ENCODE measurements around the gene N4BP2L2.
A peak's percentile ranks its signal among the peaks of the same experiment; 100 is the strongest.

N4BP2L2 gene

GRCh38 chr13:32425158-32425557 lies 113.4 kb downstream of the N4BP2L2 start:
- DNase-seq (ENCODE audit: low spot score): no peak

GRCh38 chr13:32423592-32423991 lies 115.0 kb downstream of the N4BP2L2 start:
- no peak for DNase-seq (ENCODE audit: low spot score)

GRCh38 chr13:32419862-32420261 lies 118.7 kb downstream of the N4BP2L2 start:
- no peak for DNase-seq (ENCODE audit: low spot score)

DNA sequence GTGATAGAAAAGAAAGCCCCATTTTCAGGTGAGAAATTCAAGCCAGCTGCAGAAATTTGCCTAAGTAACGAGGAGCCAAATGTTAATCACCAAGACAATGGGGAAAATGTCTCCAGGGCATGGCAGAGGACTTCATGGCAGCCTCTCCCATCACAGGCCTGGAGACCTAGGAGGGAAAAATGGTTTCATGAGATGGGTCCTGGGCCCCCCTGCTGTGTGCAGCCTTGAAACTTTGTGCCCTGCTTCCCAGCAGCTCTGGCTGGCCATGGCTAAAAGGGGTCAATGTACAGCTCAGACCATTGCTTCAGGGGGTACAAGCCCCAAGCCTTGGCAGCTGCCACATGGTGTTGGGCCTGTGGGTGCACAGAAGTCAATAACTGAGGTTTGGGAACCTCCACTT lies 120.6 kb downstream of the N4BP2L2 start:
- no peak for DNase-seq (ENCODE audit: low spot score)

- DNase-seq (ENCODE audit: low spot score): peak; percentile 21
These were observed 123.6 kb downstream of the N4BP2L2 start for GRCh38 chr13:32415019-32415418.

- no peak for DNase-seq (ENCODE audit: low spot score)
These were observed 124.0 kb downstream of the N4BP2L2 start for GRCh38 chr13:32414580-32414979.

GRCh38 chr13:32413284-32413683 lies 125.3 kb downstream of the N4BP2L2 start:
- no peak for DNase-seq (ENCODE audit: low spot score)

GRCh38 chr13:32409561-32410421 lies 128.8 kb downstream of the N4BP2L2 start:
- DNase-seq (ENCODE audit: low spot score): no peak

GRCh38 chr13:32409001-32409313 lies 129.6 kb downstream of the N4BP2L2 start:
- no peak for DNase-seq (ENCODE audit: low spot score)

DNA sequence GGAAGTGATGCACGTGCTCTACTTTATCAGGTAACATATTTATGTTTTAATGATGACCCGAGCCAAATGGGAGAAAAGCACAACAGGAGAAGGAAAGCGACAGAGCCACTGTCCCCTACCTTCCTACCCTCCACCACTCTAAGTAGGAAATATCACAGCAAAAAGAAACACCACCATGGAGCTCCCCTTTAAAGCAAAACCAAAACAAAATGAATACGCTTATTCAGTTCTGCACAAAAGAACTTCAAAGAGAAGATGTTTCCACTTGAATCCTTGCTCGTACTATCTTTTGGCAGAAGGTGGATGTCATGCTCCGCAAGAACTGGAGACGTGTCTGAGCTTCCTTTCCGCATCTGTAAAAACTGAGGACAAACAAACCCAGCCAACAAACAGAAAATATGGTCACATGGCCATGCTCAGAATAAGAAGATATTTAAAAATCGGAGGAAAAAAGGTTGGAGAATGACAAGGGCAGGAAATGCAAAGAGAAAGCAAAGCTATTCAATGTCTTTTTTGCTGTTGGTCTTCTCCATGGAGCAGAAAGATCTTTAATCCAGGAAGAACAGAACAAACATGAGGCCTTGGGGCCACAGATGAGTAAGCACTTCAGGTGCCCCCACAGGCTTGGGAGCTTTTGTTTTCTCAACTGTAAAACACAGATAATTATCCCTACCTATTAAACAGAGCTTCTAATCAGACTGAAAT lies 130.1 kb downstream of the N4BP2L2 start:
- no peak for DNase-seq (ENCODE audit: low spot score)

DNA sequence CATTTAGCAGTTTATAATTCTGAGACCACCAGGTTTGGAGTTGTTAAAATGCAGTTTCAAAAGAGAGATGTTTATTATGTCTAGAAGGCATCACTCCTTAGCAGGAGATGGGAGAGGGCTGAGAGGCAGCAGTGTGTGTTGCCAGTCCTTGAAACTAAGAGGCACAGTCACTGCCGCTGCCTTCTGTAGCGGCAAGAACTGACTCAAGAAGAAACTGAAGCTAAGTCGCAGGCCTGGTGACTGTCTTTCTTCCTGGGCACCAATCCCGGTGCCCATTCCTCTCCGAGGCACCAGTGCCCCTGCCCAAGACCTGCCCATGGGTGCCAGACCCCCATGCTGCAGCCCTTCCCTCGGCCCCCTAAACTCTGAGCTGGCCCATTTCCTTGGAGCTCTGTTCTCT lies 130.7 kb downstream of the N4BP2L2 start:
- peak; percentile 50 for DNase-seq (ENCODE audit: low spot score)

GRCh38 chr13:32403108-32403507 lies 135.5 kb downstream of the N4BP2L2 start:
- DNase-seq (ENCODE audit: low spot score): no peak

GRCh38 chr13:32391101-32391619 lies 147.4 kb downstream of the N4BP2L2 start:
- no peak for DNase-seq (ENCODE audit: low spot score)

DNA sequence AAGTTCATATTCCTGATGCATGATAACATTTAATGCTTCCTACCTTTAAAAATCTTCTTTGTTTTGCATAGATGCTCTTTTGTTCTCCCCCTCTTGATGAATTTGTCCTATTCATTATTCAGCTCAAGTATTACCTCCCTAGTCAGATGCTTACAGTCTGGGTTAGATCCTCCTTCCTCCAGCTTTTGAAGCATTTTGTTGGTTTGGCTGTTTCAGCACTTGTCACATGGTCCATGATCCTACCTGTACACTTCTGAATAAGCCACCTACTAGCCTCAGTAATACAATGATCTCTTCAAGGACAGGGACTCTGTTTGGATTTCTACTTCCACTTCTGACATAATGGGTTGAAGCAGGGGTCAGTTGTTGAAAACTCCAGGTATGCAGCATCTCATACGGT lies 148.1 kb downstream of the N4BP2L2 start:
- no peak for DNase-seq (ENCODE audit: low spot score)

DNA sequence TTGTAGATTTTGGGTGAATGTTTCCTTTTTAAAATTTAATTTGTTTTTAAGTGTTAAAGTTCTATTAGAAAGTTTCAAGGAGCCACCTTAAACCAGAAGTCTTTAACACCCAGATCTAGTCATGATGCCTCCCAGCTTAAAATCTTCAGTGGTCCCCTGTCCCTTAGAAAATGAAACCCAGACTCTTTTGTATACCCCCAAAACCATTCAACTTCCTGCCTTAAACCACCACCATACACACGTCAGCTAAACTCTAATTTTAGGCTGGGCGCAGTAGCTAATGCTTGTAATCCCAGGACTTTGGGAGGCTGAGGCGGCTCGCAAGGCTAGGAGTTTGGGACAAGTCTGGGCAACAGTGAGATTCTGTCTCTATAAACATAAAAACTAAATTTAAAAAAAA lies 148.5 kb downstream of the N4BP2L2 start:
- DNase-seq (ENCODE audit: low spot score): no peak

DNA sequence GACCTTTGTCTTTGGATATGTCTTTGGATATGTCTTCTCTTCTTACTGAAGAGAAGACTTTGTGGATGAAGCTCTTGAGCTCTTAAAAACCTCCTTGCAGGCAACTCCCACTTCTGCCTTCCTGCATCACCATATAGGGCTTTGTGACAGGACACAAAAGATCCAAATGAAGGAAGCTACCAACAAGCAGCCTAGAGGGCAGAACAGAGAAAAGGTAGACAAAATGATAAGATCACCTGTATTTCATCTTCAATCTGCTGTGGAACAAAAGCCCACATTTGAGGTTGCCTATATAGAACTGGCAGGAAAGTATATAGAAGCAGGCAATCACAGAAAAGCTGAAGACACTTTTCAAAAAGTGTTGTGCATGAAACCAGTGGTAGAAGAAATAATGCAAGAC lies 153.2 kb downstream of the N4BP2L2 start:
- DNase-seq (ENCODE audit: low spot score): no peak

DNA sequence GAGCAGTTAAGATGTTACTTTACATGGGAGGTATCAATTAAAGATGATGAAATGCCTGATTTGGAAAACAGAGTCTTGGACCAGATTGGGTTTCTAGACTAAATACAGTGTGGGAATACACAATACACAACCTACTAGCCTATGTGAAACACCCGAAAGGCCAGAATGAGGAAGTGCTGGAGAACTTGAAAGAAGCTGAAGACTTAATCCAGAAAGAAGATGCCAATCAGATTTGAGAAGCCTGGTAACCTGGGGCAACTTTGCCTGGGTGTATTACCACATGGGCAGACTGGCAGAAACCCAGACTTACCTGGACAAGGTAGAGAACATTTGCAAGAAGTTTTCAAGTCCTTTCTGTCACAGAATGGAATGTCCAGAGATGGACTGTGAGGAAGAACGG lies 153.9 kb downstream of the N4BP2L2 start:
- DNase-seq (ENCODE audit: low spot score): no peak

GRCh38 chr13:32383836-32384618 lies 154.6 kb downstream of the N4BP2L2 start:
- DNase-seq (ENCODE audit: low spot score): no peak

Measured in activated CD4-positive, alpha-beta T cell treated with anti-CD3 and anti-CD28 coated beads, Interleukin-2, Interleukin-4, amounts not matched to agents 100 ng/mL and 50 ng/mL, durations not matched to agents 16 hours and 8 hours (primary cell).